Measurements from ENCODE around the gene NALCN.

- no peak for TF ChIP-seq CTCF (conservative IDR thresholded peaks at IDR 0.05 in 1 of 2, IDR thresholded peaks at IDR 0.05 in 1 of 2; ENCODE audit: low read depth in 1 of 2, low read length in 2 of 2)
- TF ChIP-seq EZH2 (IDR thresholded peaks at IDR 0.05; ENCODE audit: low read length, missing control alignments): no peak
These were observed 356.5 kb downstream of the NALCN start for GRCh38 chr13:101059793-101060192.

Measured in fibroblast of lung (primary cell).